ENCODE measurements around the gene CYTH2.
"Not testable (repeated sequence)": the region's sequence is repeated elsewhere in the genome, so short reads cannot be mapped to it uniquely, and the experiment has no call there.

The CYTH2 gene

DNA sequence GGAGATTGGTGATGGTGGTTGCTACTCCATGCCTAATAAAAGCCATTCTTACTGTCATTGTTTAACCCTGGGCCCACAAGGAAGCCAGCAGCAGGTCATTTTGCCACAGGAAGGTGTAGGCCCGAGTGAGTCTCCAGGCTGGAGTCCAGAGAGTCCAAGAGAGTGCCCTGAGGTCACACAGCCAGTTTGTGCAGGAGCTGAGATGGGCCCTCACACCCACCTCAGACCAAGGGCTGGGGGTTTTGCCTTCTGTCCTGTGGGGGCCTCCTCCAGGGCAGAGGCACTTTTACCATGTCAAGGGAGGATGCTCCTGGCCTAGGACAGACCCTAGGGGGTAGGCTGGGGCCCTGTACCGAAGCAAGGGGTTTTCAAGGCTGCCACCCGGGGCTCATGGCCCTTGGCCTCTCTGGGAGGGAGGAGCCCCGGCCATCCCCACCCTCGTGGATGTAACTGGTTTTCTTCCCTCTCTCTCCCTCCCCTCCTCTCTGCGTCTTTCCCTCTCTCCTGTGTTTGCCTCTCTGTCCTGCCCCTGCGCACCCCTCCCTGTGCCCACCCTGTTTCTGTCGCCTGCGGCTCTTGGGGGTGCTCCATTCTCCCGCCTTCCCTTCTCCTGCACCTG, 8.0 kb downstream of the CYTH2 start:
- DNase-seq (ENCODE audit: low read depth) = no peak

DNA sequence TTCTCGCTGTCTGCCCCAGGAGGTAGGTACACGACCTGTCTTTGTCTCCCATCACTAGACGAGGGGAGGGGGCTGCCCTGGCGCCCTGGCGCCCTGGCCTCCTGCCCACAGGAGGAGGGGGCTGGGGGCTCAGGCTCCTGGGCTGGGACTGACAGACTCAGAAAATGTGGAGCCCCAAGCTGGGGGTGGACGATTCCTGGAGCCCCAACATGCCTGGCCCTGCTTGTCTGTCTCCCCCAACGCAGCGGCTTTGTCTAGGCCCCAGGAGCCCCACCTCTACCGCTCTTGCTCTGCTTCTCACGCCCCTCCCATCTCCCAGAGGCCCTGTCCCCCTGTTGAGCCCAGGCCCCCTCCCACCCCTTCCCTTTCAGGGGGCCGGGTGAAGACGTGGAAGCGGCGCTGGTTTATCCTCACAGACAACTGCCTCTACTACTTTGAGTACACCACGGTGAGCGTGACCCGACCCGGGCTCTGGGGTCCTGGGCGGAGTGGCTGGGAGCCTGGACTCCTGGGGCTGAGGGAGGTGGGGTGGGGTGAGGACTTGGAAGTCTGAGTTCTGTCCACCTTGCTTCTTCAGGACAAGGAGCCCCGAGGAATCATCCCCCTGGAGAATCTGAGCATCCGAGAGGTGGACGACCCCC, 8.6 kb downstream of the CYTH2 start:
- no peak for DNase-seq (ENCODE audit: low read depth)

- DNase-seq (ENCODE audit: low read depth) = no peak
Observed at GRCh38 chr19:48478339-48479256, 9.4 kb downstream of the CYTH2 start.

DNA sequence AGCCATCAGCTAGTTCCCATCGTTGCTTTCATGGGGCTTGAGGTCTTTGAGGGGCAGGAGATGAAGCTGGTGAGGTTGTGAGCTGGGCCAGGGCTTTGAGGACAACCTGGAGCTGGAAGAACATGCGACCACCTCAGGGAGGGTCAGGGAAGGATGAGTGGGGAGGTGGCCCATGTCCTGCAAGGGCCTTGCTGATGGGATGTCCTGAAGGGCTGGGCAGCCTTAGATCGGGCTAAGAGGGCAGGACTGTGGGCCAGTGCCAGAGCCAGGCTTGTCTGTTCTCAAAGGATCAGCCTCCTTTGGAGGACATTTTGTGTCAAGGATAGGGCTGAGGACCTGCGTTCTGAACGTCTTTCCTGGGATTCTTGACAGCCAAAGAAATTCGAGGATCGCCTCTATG, 10.5 kb downstream of the CYTH2 start:
- DNase-seq (ENCODE audit: low read depth) = no peak

GRCh38 chr19:48480183-48480557, 11.0 kb downstream of the CYTH2 start:
- DNase-seq (ENCODE audit: low read depth) = no peak

DNA sequence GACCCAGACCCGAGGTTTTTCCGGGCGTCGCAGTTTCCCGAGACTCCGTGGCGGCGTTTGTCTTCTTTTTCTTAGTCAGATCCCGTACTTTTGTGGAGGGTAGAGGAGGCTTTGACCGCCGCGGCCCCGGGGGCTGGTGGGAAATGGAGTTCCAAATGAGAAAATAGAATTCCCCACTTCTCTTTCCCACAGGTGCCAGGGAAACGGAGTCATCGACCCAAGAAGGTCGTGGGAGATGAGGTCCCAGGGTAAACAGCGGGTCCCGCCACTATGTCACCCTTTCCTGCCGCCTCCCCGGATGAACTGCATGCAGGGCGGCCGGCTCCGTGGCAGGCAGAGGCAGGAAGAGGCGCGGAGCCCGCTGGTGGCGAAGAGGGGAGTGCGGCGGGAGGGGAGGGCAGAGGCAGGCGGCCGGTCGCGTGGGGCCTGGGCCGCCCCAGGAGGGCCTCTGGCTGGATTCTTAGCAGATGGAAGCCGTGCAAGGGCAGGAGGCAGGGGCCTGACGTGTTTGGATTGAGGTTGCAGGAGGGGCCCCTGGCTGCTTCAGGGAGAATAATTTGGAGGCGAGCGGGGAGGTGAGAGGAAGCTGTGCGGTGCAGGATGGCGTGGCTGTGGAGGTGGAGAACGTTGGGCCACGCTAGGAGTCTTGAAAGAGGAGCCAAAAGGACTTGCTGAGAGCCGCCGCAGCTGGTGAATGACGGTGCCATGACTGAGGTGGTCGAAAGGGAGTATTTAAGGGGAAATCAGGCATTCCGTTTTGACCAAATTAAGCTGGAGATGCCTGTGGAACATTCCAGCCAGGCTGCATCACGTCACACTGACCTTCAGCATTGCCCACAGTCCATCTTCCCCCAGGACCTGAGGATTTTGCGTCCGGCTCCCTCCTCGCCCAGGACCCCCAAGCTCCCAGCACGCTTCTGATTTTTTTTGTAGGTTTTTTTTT, 11.7 kb downstream of the CYTH2 start:
- no peak for DNase-seq (ENCODE audit: low read depth)

- no peak for DNase-seq (ENCODE audit: low read depth)
Observed at GRCh38 chr19:48481846-48482639, 12.9 kb downstream of the CYTH2 start.

- no peak for DNase-seq (ENCODE audit: low read depth)
Observed at GRCh38 chr19:48483301-48483700, 14.1 kb downstream of the CYTH2 start.

- DNase-seq (ENCODE audit: low read depth) = no peak
Observed at GRCh38 chr19:48484247-48484893, 15.2 kb downstream of the CYTH2 start.

GRCh38 chr19:48484931-48485612, 15.9 kb downstream of the CYTH2 start:
- no peak for DNase-seq (ENCODE audit: low read depth)

DNA sequence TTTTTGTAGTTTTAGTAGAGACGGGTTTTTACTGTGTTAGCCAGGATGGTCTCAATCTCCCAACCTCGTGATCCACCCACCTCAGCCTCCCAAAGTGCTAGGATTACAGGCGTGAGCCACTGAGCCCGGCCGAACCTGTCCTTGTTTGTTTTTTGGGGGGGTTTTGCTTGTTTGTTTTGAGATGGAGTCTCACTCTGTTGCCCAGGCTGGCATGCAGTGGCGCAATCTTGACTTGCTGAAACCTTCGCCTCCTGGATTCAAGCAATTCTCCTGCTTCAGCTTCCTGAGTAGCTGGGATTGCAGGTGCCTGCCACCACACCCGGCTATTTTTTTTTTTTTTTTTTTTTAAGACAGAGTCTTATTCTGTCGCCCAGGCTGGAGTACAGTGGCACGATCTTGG, 17.5 kb downstream of the CYTH2 start:
- not testable (repeated sequence) for DNase-seq (ENCODE audit: low read depth)

DNA sequence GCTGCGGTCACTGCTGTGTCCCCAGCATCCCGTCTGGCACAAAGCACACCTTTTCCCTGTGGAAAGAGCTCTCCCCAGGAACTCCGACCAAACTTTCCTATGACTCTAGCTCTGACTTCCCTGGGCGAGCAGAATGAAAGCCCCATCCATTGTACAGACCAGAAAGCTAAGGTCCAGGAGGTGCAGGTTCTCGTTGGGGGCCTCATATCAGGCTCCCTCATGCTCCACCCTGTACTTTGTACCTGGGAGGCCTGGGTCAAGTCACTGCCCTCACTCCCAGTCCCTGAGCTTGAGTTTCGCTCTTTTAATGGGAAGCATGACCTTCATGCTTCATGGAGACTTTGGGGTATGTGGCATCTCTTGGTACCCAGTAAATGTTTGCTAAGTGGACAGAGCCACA, 18.4 kb downstream of the CYTH2 start:
- no peak for DNase-seq (ENCODE audit: low read depth)

DNA sequence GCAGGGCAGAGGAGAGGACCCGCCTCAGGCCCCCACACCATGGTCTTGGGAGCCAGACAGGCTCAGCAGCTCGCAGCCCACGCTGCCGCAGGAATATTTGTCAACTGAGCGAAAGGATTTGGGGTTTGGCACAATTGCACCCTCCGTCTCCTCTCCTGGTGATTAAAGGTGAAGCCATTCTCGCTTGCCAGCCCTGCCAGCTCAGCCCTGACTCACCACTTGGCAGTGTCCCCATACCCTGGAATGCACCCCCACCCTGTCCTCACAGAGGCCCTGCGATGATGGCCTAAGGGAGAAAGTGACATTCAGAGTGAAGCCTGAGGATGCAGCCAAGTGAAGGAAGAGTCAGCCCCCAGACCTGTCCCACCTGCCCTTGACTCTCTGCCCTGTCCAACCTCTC, 18.8 kb downstream of the CYTH2 start:
- DNase-seq (ENCODE audit: low read depth) = peak; percentile 95

DNA sequence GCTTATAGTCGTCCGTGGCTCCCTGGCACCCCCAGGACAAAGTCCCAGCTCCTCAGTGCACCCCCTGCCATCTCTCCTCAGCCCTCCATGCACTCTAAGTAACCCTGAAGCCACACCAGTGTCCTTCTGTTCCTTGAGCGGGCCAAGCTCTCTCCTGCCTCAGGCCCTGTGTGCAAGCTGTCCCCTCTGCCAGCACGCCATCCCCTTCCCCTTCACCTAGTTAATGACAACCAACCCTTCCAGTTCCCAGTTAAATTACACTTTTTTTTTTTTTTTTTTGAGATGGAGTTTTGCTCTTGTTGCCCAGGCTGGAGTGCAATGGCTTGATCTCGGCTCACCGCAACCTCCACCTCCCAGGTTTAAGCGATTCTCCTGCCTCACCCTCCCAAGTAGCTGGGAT, 19.3 kb downstream of the CYTH2 start:
- not testable (repeated sequence) for DNase-seq (ENCODE audit: low read depth)

GRCh38 chr19:48489608-48490216, 20.5 kb downstream of the CYTH2 start:
- no peak for DNase-seq (ENCODE audit: low read depth)

GRCh38 chr19:48490981-48491792, 22.0 kb downstream of the CYTH2 start:
- DNase-seq (ENCODE audit: low read depth) = no peak

DNA sequence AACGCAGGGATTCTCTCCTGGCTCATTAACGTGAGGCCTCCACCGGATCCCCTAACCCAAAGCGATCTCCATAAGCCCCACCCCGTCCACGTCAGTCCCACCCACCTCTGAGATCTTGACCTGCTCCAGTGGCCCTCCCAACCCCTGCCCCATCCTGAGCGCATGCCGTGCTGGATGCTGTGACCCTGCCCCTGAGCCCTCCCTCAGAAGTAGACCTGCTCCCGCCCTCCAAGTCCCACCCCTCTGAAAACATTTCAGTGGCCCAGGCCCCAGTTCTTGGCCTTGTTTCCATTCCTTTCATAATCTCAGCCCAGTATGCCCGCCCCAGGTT, 22.6 kb downstream of the CYTH2 start:
- no peak for DNase-seq (ENCODE audit: low read depth)

DNA sequence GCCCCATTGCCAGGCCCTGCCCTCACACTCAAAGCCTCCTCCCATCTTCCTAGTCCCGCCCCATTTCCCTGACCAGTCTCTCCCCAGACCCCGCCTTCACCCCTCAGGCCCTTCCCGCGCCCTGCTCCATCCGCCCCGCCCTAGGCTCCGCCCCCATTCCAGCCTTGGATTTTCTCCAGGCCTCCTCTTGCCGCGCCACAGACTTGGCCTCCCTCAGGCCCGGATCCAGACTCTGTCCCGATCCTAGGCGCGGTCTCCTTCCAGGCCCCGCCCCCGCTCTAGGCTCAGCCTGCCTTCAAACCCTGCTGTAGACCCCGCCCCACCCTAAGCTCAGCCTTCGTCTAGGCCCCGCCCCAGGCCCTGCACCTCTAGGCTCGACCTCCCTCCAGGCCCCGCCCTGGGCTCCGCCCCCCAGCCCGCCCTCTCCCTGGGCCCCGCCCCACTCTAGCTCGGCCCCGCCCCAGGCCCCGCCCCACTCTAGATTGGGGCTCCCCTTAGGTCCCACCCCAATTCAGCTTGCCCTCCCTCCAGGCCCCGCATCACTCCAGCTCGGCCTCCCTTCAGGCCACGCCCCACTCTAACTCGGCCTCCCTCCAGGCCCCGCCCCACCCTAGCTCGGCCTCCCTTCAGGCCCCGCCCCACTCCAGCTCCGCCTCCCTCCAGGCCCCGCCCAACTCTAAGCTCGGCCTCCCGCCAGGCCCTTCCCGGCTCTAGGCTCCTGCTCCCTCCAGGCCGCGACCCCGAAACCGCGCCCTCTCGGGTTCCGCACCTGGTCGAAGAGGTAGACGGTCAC, 24.0 kb downstream of the CYTH2 start:
- DNase-seq (ENCODE audit: low read depth) = peak; percentile 99

Measured in HS-27A (cell line).